Measurements from ENCODE around the gene PCDHAC2. TPM values are rescaled to one million over a fixed set of nuclear protein-coding genes. Genes with fewer than 3 reads are reported as not detected.

PCDHAC2 gene
- total RNA-seq, 4 donors from 2014 or later, result 0.78 to 4.2 (median 2.5) TPM

DNA sequence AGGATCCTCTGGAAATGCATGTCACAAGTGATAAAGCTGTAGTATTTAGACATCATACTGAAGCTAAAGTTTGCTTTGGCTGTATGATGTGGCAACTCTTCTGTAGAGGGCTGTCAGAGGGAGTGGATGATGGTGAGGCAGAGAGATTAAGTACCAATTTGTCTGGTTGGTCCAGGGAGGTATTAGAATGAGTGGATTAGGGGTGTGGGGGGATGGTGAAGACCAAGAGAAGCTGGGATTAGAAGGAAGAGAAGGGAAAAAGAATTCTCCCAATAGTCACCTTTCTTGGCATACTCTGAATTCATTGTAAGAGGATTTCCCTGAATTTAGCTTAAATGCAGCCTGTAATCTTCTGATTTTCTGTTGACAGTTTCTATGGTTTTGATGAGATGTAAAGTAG, 3.6 kb downstream of the PCDHAC2 start:
- peaks cover 0 to 18% (median 3%) of the 10 kb centered on the region in 4 donors for H3K4me1 ChIP-seq
- no peaks in the 10 kb centered on the region for H3K36me3 ChIP-seq
- no peaks in the 10 kb centered on the region for H3K27me3 ChIP-seq
- H3K27ac ChIP-seq, result no peak overlapping the region
- no peak for DNase-seq (ENCODE audit: low spot score in 2 of 2)
- no peaks in the 10 kb centered on the region for H3K9me3 ChIP-seq
- no peak for TF ChIP-seq EP300 (IDR thresholded peaks at IDR 0.05)
- TF ChIP-seq, protein P1, sequence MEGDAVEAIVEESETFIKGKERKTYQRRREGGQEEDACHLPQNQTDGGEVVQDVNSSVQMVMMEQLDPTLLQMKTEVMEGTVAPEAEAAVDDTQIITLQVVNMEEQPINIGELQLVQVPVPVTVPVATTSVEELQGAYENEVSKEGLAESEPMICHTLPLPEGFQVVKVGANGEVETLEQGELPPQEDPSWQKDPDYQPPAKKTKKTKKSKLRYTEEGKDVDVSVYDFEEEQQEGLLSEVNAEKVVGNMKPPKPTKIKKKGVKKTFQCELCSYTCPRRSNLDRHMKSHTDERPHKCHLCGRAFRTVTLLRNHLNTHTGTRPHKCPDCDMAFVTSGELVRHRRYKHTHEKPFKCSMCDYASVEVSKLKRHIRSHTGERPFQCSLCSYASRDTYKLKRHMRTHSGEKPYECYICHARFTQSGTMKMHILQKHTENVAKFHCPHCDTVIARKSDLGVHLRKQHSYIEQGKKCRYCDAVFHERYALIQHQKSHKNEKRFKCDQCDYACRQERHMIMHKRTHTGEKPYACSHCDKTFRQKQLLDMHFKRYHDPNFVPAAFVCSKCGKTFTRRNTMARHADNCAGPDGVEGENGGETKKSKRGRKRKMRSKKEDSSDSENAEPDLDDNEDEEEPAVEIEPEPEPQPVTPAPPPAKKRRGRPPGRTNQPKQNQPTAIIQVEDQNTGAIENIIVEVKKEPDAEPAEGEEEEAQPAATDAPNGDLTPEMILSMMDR (IDR thresholded peaks at IDR 0.05), result no peak
- no peak for TF ChIP-seq POLR2A (IDR thresholded peaks at IDR 0.05)
- no peak overlapping the region for H3K4me3 ChIP-seq

DNA sequence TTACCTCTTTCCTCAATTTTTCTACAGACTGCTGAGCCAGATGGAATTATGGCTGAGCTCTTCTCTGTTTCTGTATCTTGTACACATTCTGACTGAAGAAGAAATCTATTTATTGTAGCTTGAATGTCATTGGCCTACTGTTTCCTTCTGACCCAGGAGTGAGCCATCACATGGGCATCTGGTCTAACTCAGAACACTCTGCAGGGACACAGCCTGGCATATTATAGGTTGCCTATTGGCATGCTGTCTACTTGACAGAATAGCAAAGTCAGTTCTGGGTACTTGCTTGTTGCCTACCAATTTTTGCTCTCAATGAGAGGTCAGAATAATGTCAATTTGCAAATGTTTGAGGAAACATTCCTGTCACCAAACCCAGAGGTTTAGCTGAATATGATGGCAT, 7.3 kb downstream of the PCDHAC2 start:
- H3K27ac ChIP-seq, result no peak overlapping the region

DNA sequence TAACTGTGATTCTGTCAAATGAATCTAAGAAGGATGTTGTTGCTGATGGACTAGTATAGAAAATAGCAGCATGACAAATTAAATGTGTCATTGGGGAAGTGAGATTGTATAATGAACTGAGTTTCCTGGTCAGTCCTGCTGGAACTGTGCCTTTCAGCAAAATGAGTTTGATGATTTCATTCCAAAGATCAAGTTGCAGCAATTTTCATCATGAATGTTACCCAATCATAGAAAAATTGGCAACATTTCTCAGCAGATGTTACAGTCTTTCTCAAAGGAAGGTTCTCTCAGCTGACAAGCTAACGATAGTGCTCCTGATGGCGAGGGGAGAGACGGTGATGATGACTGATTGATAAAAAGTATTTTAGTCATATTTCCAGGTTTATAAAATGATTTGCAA, 10.7 kb downstream of the PCDHAC2 start:
- Histone ChIP-seq H3K27ac (no peak overlapping the region), H3K4me3 (no peak overlapping the region), H3K9me3 (no peaks in the 10 kb centered on the region), H3K36me3 (no peaks in the 10 kb centered on the region), H3K4me1 (peaks cover 0 to 13% (median 0%) of the 10 kb centered on the region in 4 donors), H3K27me3 (no peaks in the 10 kb centered on the region)
- TF ChIP-seq, protein P1 (IDR thresholded peaks at IDR 0.05), result no peak
- TF ChIP-seq POLR2A (IDR thresholded peaks at IDR 0.05) (no peak), EP300 (IDR thresholded peaks at IDR 0.05) (peak in 1 of 2 donors; percentile 76)
- 38 to 48% methylated on average over 3 of the region's 3 CpGs for WGBS, 2 donors
- DNase-seq (ENCODE audit: low spot score in 2 of 2), result peak in 1 of 2 donors; percentile 33

More for the DNA sequence above, 7.3 kb downstream of the PCDHAC2 start:
- Histone ChIP-seq H3K27me3 (no peaks in the 10 kb centered on the region), H3K4me1 (peaks cover 0 to 13% (median 0%) of the 10 kb centered on the region in 4 donors), H3K9me3 (no peaks in the 10 kb centered on the region), H3K36me3 (no peaks in the 10 kb centered on the region), H3K4me3 (no peak overlapping the region)
- TF ChIP-seq, protein P1 (IDR thresholded peaks at IDR 0.05), result no peak
- no peak for TF ChIP-seq POLR2A (IDR thresholded peaks at IDR 0.05)
- no peak for TF ChIP-seq EP300 (IDR thresholded peaks at IDR 0.05)
- DNase-seq (ENCODE audit: low spot score in 2 of 2), result no peak

DNA sequence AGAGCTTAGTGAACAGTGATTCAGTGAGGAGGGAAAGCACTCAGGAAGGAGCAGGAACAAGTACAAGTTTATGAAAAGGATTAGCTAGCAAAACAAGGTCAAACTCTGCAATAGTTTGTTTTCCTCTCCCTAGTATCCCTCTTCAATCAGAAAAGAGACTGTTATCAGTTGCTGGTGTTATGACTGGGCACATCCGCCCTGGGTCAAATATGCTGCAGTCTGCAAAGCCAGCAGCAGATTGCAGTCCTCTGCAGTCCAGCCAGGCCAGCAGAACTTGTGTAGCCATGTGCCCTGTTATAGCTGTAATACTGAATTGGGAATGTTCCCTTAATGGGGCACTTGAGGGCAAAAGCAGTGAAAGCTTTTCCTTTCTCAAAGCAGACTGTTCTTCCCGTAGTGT, 12.0 kb downstream of the PCDHAC2 start:
- H3K4me1 ChIP-seq, result peaks cover 0 to 13% (median 0%) of the 10 kb centered on the region in 4 donors
- no peaks in the 10 kb centered on the region for H3K36me3 ChIP-seq
- no peak overlapping the region for H3K27ac ChIP-seq
- 34 to 62% methylated on average over 2 of the region's 2 CpGs for WGBS, 2 donors
- no peak overlapping the region for H3K4me3 ChIP-seq
- TF ChIP-seq, protein P1 (IDR thresholded peaks at IDR 0.05), result no peak
- TF ChIP-seq EP300 (IDR thresholded peaks at IDR 0.05) (peak in 1 of 2 donors; percentile 8), POLR2A (IDR thresholded peaks at IDR 0.05) (no peak)
- no peak for DNase-seq (ENCODE audit: low spot score in 2 of 2)
- no peaks in the 10 kb centered on the region for H3K9me3 ChIP-seq
- no peaks in the 10 kb centered on the region for H3K27me3 ChIP-seq

DNA sequence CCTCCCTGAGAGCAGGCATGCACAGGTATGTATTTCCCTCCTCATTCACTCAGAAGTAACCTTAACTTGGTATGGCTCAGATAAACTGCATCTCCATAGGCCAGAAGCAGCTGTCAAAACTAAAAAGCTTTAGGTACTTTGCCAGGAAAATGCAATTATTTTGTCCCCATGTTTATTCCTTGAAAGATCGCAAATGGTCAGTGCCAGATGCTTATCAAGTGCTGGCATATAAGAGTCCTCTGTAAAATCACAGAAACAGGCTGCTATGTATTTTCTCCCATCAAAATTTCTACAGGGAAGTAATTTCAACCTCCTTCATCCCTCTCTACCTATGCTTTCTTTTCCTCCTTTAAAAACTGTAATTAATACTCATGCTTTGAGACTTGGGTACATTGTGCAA, 12.7 kb downstream of the PCDHAC2 start:
- no peak for DNase-seq (ENCODE audit: low spot score in 2 of 2)
- 81 to 97% methylated on average over 1 of the region's 1 CpG for WGBS, 2 donors
- Histone ChIP-seq H3K36me3 (no peaks in the 10 kb centered on the region), H3K4me1 (peaks cover 0 to 13% (median 0%) of the 10 kb centered on the region in 4 donors), H3K27ac (no peak overlapping the region), H3K9me3 (no peaks in the 10 kb centered on the region), H3K27me3 (no peaks in the 10 kb centered on the region), H3K4me3 (no peak overlapping the region)
- TF ChIP-seq, protein P1 (IDR thresholded peaks at IDR 0.05), result no peak
- no peak for TF ChIP-seq EP300 (IDR thresholded peaks at IDR 0.05)
